Epithelial cell of proximal tubule (primary cell): ENCODE data around the gene CNOT3. TPM values are rescaled to one million over a fixed set of nuclear protein-coding genes. Genes with fewer than 3 reads are reported as not detected.

Experiments
- DNase-seq: peaks from one replicate; pipeline ENCODE4 v3.0.0-alpha.2; 2011; ENCODE audit warnings: low read depth
- H3K4me3 ChIP-seq: 2 replicates; pipeline ENCODE4 v1.5.1; 2011; ENCODE audit warnings: low read depth, mild to moderate bottlenecking, low read length
- CTCF ChIP-seq: conservative IDR thresholded peaks from 2 replicates; pipeline ENCODE4 v1.5.1; 2012; ENCODE audit warnings: low read depth, mild to moderate bottlenecking, low read length
- total RNA-seq: library from RNA; depleted of rRNA; stranded (reverse); fragments of >200 nt; gene quantifications from 2 replicates; pipeline ENCODE4 v1.2.3, GENCODE V29; 2015

The CNOT3 gene
- total RNA-seq, 1 donor from 2014 or later, result 20.5 TPM

- no peak overlapping the region for H3K4me3 ChIP-seq
- no peak for TF ChIP-seq CTCF
- no peak for DNase-seq
Observed at GRCh38 chr19:54142166-54142780, 4.7 kb downstream of the CNOT3 start.

DNA sequence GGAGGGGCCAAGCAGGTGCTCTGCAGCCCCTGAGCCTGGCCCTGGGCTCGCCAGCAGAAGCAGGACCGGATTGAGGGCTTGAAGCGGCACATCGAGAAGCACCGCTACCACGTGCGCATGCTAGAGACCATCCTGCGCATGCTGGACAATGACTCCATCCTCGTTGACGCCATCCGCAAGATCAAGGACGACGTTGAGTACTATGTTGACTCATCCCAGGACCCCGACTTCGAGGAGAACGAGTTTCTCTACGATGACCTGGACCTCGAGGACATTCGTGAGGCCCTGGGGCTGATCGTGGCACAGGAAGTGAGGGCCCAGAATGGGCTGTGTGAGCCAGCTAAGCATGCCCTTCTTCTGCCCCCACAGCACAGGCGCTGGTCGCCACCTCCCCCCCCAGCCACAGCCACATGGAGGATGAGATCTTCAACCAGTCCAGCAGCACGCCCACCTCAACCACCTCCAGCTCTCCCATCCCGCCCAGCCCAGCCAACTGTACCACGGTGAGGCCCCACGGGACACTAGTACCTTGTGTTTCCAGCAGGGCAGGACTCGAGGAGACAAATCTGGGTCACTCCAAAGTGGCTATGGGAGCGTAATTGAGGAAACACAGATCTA is 8.1 kb downstream of the CNOT3 start:
- no peak for TF ChIP-seq CTCF
- no peak for DNase-seq
- H3K4me3 ChIP-seq, result no peak overlapping the region

DNA sequence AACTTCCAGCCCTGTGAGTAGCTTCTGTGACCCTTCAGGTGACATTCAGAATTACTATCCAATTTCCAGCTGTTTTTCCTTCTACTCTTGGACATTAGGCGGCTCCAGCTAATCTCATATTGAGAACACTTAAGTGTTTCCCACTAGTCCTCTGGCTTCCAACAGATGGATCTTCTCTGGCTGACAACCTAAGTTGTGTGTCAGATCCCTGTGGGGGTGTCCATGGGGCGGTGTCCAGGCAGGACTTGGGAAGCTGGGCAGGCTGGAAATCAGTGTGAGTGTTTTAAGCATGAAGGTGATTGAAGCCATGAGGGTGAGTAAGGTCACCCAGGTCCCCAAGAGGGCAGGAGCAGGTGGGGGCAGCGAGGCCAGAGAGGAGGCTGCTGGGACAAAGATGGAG is 10.1 kb downstream of the CNOT3 start:
- no peak for TF ChIP-seq CTCF

DNA sequence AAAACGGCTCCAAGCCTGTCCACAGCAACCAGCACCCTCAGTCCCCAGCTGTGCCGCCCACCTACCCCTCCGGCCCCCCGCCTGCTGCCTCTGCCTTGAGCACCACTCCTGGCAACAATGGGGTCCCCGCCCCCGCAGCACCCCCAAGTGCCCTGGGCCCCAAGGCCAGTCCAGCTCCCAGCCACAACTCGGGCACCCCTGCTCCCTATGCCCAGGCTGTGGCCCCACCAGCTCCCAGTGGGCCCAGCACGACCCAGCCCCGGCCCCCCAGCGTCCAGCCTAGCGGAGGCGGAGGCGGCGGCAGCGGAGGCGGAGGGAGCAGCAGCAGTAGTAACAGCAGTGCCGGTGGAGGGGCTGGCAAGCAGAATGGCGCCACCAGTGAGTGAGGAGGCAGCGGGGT is 10.6 kb downstream of the CNOT3 start:
- H3K4me3 ChIP-seq, result no peak overlapping the region
- no peak for DNase-seq
- no peak for TF ChIP-seq CTCF

More for the DNA sequence above, 10.1 kb downstream of the CNOT3 start:
- DNase-seq, result no peak
- no peak overlapping the region for H3K4me3 ChIP-seq

GRCh38 chr19:54149021-54149812 is 11.7 kb downstream of the CNOT3 start:
- DNase-seq, result no peak
- TF ChIP-seq CTCF, result no peak
- H3K4me3 ChIP-seq, result no peak overlapping the region

DNA sequence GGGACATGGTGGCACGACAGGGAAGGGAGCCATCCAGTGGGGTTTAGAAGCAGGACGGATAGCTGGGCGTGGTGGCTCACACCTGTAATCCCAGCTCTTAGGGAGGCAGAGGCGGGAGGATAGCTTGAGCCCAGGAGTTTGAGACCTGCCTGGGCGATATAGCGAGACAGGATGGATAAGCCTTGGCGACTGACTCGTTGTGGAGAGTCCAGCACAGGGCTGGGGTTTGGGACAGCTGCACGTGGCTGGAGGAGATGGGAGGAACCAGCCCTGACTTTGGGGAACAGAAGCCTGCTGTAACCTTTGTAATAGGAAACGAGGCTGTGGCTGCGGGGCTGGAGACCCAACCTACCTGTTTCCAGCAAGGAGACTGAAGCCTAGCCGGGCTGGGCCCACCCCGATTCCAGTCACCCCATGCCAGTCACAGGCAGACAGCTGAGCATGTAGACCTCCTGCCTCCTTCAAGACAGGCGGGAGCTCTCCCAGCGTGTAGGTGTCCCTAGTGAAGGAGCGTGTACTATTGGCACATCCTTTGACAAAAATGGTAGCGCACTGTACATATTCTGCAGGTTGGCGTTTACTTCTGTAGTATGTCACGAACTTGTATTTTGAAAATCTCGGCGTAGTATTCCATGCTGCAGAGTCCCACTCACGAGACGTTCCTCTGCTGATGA is 13.9 kb downstream of the CNOT3 start:
- no peak for TF ChIP-seq CTCF
- DNase-seq, result no peak
- H3K4me3 ChIP-seq, result no peak overlapping the region
